ENCODE data around the gene CAB39L.

The CAB39L gene

GRCh38 chr13:49271264-49271663, 172.6 kb downstream of the CAB39L start:
- no peak for DNase-seq

GRCh38 chr13:49265822-49266221, 178.0 kb downstream of the CAB39L start:
- no peak for DNase-seq

GRCh38 chr13:49262634-49263033, 181.2 kb downstream of the CAB39L start:
- DNase-seq, result no peak

- no peak for DNase-seq
Measured at GRCh38 chr13:49259586-49259985, 184.3 kb downstream of the CAB39L start.
